K562 (cell line): ENCODE results near the gene CYP46A1. TPM values are rescaled to one million over a fixed set of nuclear protein-coding genes. Genes with fewer than 3 reads are reported as not detected.

Experiments
- ATAC-seq: fragments of 200-7000 bp; cut with Tn5 transposase; 3 replicates; pipeline ENCODE4 v1.9.1; 2020; ENCODE audit warnings: moderate library complexity
- BruUV-seq: library from RNA; stranded (reverse); fragments of 400-500 nt; replicated peaks from 2 replicates; lab custom pipeline; 2021; lab: Mats Ljungman, UMichigan
- CTCF ChIA-PET: fragments of 300-600 bp; formaldehyde crosslinking; extraction: SDS; loops from one replicate; lab custom pipeline; 2021; ENCODE audit warnings: low intra/inter-chr PET ratio; lab: Yijun Ruan, JAX
- POLR2A ChIA-PET: fragments of 300-600, 350-650 bp; sonication (Branson Sonifier 250); formaldehyde crosslinking; extraction: SDS; loops from one replicate; lab custom pipeline; 2021; ENCODE audit warnings: antibody characterized with exemption, inconsistent platforms; lab: Yijun Ruan, JAX
- DNase-seq, 4 experiments: peaks; one replicate each; pipeline versions ENCODE4 v3.0.0 to v3.0.0-alpha.2; 2011 to 2018; ENCODE audit warnings: low spot score in 3 of 4, mixed read lengths in 3 of 4; ENCODE audit errors: extremely low read depth in 1 of 4
- FAIRE-seq: peaks from 2 replicates; lab custom pipeline; 2011; peaks lifted over from hg19 to GRCh38; lab: Jason Lieb, UNC
- H2AFZ ChIP-seq: 2 replicates; pipeline ENCODE4 v1.6.0; 2011; ENCODE audit warnings: low read depth, low read length, control low read depth, inconsistent platforms
- H3K27ac ChIP-seq: fragments of 200-600 bp; 3 replicates; pipeline ENCODE4 v1.8.0; 2011; ENCODE audit warnings: low read depth, mild to moderate bottlenecking, control low read depth, inconsistent platforms, low read length, moderate library complexity, mixed read lengths; ENCODE audit errors: extremely low read depth
- H3K27me3 ChIP-seq, 2 experiments: fragments of 300-600 bp in 1 of 2; 2 replicates in 1 of 2; 3 replicates in 1 of 2; pipeline versions ENCODE4 v1.6.0 to v1.8.0; 2011; ENCODE audit warnings: inconsistent platforms in 2 of 2, low read length in 2 of 2, mild to moderate bottlenecking in 1 of 2, mixed read lengths in 1 of 2, moderate library complexity in 1 of 2; ENCODE audit not compliant: control insufficient read depth in 2 of 2, insufficient read depth in 2 of 2
- H3K36me3 ChIP-seq: fragments of 300-600 bp; 3 replicates; pipeline ENCODE4 v1.8.0; 2011; ENCODE audit warnings: mild to moderate bottlenecking, low read length, inconsistent platforms; ENCODE audit not compliant: control insufficient read depth, insufficient read depth
- H3K4me1 ChIP-seq, 2 experiments: fragments of 200-600 bp in 1 of 2; replicated peaks in 1 of 2; 2 replicates in 1 of 2; 3 replicates in 1 of 2; pipeline versions ENCODE4 v1.5.1 to v1.8.0; 2011; ENCODE audit warnings: inconsistent platforms in 2 of 2, low read length in 2 of 2, mild to moderate bottlenecking in 1 of 2, mixed read lengths in 1 of 2, moderate library complexity in 1 of 2; ENCODE audit not compliant: control insufficient read depth in 2 of 2, insufficient read depth in 2 of 2
- H3K4me2 ChIP-seq: 2 replicates; pipeline ENCODE4 v1.6.1; 2011; ENCODE audit warnings: low read length, control low read depth, inconsistent platforms, mixed read lengths; ENCODE audit not compliant: insufficient read depth
- H3K4me3 ChIP-seq: fragments of 200-600 bp; sonication (generic), shearing (Covaris generic); 2 replicates; pipeline ENCODE4 v1.5.1; 2016; ENCODE audit warnings: control low read depth, inconsistent platforms
- H3K79me2 ChIP-seq: fragments of 200-600 bp; 3 replicates; pipeline ENCODE4 v1.8.0; 2011; ENCODE audit warnings: low read length, inconsistent platforms; ENCODE audit not compliant: control insufficient read depth, insufficient read depth
- H3K9ac ChIP-seq, 2 experiments: 2 replicates each; pipeline versions ENCODE4 v1.6.0 to v1.6.1; 2011; ENCODE audit warnings: low read depth in 2 of 2, low read length in 2 of 2, control low read depth in 1 of 2, inconsistent platforms in 1 of 2, mild to moderate bottlenecking in 1 of 2, mixed read lengths in 1 of 2; ENCODE audit not compliant: insufficient read depth in 1 of 2
- H3K9me1 ChIP-seq: one replicate; pipeline ENCODE4 v1.6.0; 2011; ENCODE audit warnings: inconsistent platforms, mild to moderate bottlenecking, low read length, moderate library complexity; ENCODE audit not compliant: control insufficient read depth, insufficient read depth
- H3K9me3 ChIP-seq: replicated peaks from 2 replicates; pipeline ENCODE4 v1.5.1; 2011; ENCODE audit warnings: low read depth, low read length, inconsistent platforms; ENCODE audit not compliant: control insufficient read depth, insufficient read depth
- H4K20me1 ChIP-seq: replicated peaks from 2 replicates; pipeline ENCODE4 v1.6.1; 2011; ENCODE audit warnings: low read length, inconsistent platforms, mixed read lengths; ENCODE audit not compliant: control insufficient read depth, insufficient read depth
- CEBPB ChIP-seq: fragments of 450-650 bp; IDR thresholded peaks from 2 replicates; pipeline ENCODE4 v1.6.1; 2016; ENCODE audit warnings: missing genetic modification characterization, missing compliant biosample characterization
- CEBPG ChIP-seq, 3 experiments: fragments of 200-800 bp in 1 of 3; sonication (Bioruptor generic) in 1 of 3; sonication (generic) in 1 of 3; formaldehyde crosslinking in 1 of 3; IDR thresholded peaks in 2 of 3; conservative IDR thresholded peaks in 1 of 3; 2 replicates each; pipeline versions ENCODE4 v1.6.1 to v1.8.0; 2016 to 2022; ENCODE audit warnings: missing compliant biosample characterization in 2 of 3, missing genetic modification characterization in 2 of 3, mild to moderate bottlenecking in 1 of 3, missing genetic modification reagents in 1 of 3
- CREB3 ChIP-seq: fragments of 450-650 bp; conservative IDR thresholded peaks from 2 replicates; pipeline ENCODE4 v1.6.1; 2016; ENCODE audit warnings: missing genetic modification characterization, low read depth, mild to moderate bottlenecking, missing compliant biosample characterization, moderate library complexity
- FOS ChIP-seq: IDR thresholded peaks from 3 replicates; pipeline ENCODE4 v1.6.1; 2011; ENCODE audit not compliant: insufficient read length; ENCODE audit errors: extremely low read depth
- JUNB ChIP-seq: fragments of 450-650 bp; formaldehyde crosslinking; conservative IDR thresholded peaks from 2 replicates; pipeline ENCODE4 v1.4.0; 2020; ENCODE audit warnings: mild to moderate bottlenecking
- SNIP1 ChIP-seq: fragments of 450-650 bp; IDR thresholded peaks from 2 replicates; pipeline ENCODE4 v1.7.1; 2017; ENCODE audit warnings: low read depth, mild to moderate bottlenecking
- SREBF2 ChIP-seq: sonication (generic); formaldehyde crosslinking; IDR thresholded peaks from 2 replicates; pipeline ENCODE4 v1.4.0; 2020; ENCODE audit warnings: mild to moderate bottlenecking, missing genetic modification reagents
- WGBS: fragments of 100-300 bp; shearing (Covaris generic); methylation state at CpG from one replicate; pipeline ENCODE4 v1.1.6; 2016; ENCODE audit warnings: low coverage, mixed read lengths; ENCODE audit not compliant: insufficient coverage; ENCODE audit errors: missing lambda C conversion rate; 5-methylcytosine and 5-hydroxymethylcytosine counted together
- in situ Hi-C: fragments of 300-500 bp; cut with MboI; formaldehyde crosslinking; loops from 4 replicates; pipeline ENCODE4 v1.15.0; 2018; ENCODE audit warnings: inconsistent platforms, mixed read lengths
- intact Hi-C: fragments of 100-400 bp; cut with micrococcal nuclease; formaldehyde crosslinking; loops from 2 replicates; pipeline ENCODE4 v1.14.2; 2022
- polyA plus RNA-seq, 8 experiments: library from polyadenylated mRNA; depleted of rRNA in 4 of 8; stranded (reverse) in 5 of 8; unstranded in 3 of 8; fragments of >200 nt; fragmentation: Nextera tagmentation in 2 of 8; fragmentation: Illumina TruSeq in 1 of 8; extraction: Ambion mirVana in 2 of 8; extraction: Trizol in 1 of 8; gene quantifications; 2 replicates each; pipeline versions ENCODE4 v1.2.1 to v1.2.3, GENCODE V29; 2011 to 2014; ENCODE audit warnings: inconsistent platforms in 1 of 8, missing spikeins in 1 of 8
- total RNA-seq, 7 experiments: library from RNA; depleted of rRNA in 6 of 7; stranded (reverse); fragments of >200 nt in 6 of 7; fragmentation: Illumina TruSeq in 2 of 7; extraction: Trizol in 2 of 7; gene quantifications; 2 replicates each; pipeline versions ENCODE4 v1.2.1 to v1.2.3, GENCODE V29; 2011 to 2021; ENCODE audit warnings: low replicate concordance in 1 of 7

Gene CYP46A1
- total and polyA plus RNA-seq, 9 of the 15 experiments (the other 6 are each of a cell fraction or from before 2014, with no cell fraction given), result not detected

- H3K4me2 ChIP-seq, result no peak overlapping the region
- peaks cover 4% of the 10 kb centered on the region for H3K9me3 ChIP-seq
- ATAC-seq (no peak), DNase-seq (no peak), FAIRE-seq (no peak)
- no peak overlapping the region for H2AFZ ChIP-seq
- WGBS, result 12% methylated on average over 2 of the region's 2 CpGs
- H3K4me1 ChIP-seq, result no peaks in the 10 kb centered on the region
- POLR2A ChIA-PET, result no interaction called here
- H3K9me1 ChIP-seq, result no peaks in the 10 kb centered on the region
- H4K20me1 ChIP-seq, result no peaks in the 10 kb centered on the region
- no peak overlapping the region for H3K4me3 ChIP-seq
- no peaks in the 10 kb centered on the region for H3K79me2 ChIP-seq
- no peak overlapping the region for H3K27ac ChIP-seq
- BruUV-seq, result no TSS peak
- CTCF ChIA-PET, result no interaction called here
- no peak overlapping the region for H3K9ac ChIP-seq
- H3K36me3 ChIP-seq, result no peaks in the 10 kb centered on the region
- in situ Hi-C loops, result no loop called here
- intact Hi-C loops, result no loop called here
- TF ChIP-seq FOS (no peak), CREB3 (no peak), JUNB (CRISPR knock-in tag) (no peak), CEBPB (0 out of 2 replicates have a peak, but pooled peaks have one; percentile 24), SREBF2 (CRISPR knock-in tag) (no peak), CEBPG (CRISPR knock-in tag; IDR thresholded peaks at IDR 0.05) (no peak), CEBPG (tag; conservative IDR thresholded peaks at IDR 0.05 in 1 of 2, IDR thresholded peaks at IDR 0.05 in 1 of 2) (peak in 1 of 2 experiments; percentile 62; a peak in 2 of 4 replicates), SNIP1 (no peak)
- TF ChIP-seq, all 486 proteins: peak for 2
- H3K27me3 ChIP-seq, result peaks cover 2 to 5% of the 10 kb centered on the region in 2 experiments; a peak in 2 of 5 replicates
These were observed 19.9 kb downstream of the CYP46A1 start for GRCh38 chr14:99704037-99704436.
